ENCODE data around the gene RAPGEFL1.
"Not testable (repeated sequence)": the region's sequence is repeated elsewhere in the genome, so short reads cannot be mapped to it uniquely, and the experiment has no call there.

RAPGEFL1 gene

GRCh38 chr17:40177275-40177874, at the start of gene RAPGEFL1:
Gene RAPGEFL1 (plus strand): TSS chr17:40177470. CDS start chr17:40177862, 392 bp downstream.
- Mint-ChIP-seq H3K36me3 (peaks cover 19% of the 10 kb centered on the region), H3K9me3 (no peaks in the 10 kb centered on the region), H3K27me3 (peaks cover 8% of the 10 kb centered on the region), H3K4me1 (peaks cover 9% of the 10 kb centered on the region), H3K4me3 (peak within 1 kb of the TSS; percentile 35), H3K27ac (peak within 1 kb of the TSS; percentile 83)
- peak; percentile 89 for DNase-seq
- CTCF ChIA-PET: interaction anchor here (1.0 to 2.9 kb wide), 6 partner anchors 9 to 101 kb away, joined by 3 to 18 read pairs (median 5); no protein-coding TSS in a partner anchor

GRCh38 chr17:40129498-40129897, 47.8 kb upstream of the RAPGEFL1 start:
- no peaks in the 10 kb centered on the region for H3K9me3 Mint-ChIP-seq
- no peaks in the 10 kb centered on the region for H3K27me3 Mint-ChIP-seq
- H3K4me1 Mint-ChIP-seq: peaks cover 17% of the 10 kb centered on the region
- peaks cover 67% of the 10 kb centered on the region for H3K36me3 Mint-ChIP-seq
- CTCF ChIA-PET: interaction anchor here (1.0 kb wide), 1 partner anchor 39 kb away, joined by 3 read pairs; no protein-coding TSS in a partner anchor
- no peak overlapping the region for H3K27ac Mint-ChIP-seq
- H3K4me3 Mint-ChIP-seq: no peak overlapping the region
- DNase-seq: no peak

GRCh38 chr17:40130352-40131042, 46.8 kb upstream of the RAPGEFL1 start:
- no peak for DNase-seq
- Mint-ChIP-seq H3K9me3 (no peaks in the 10 kb centered on the region), H3K4me3 (no peak overlapping the region), H3K4me1 (peaks cover 9% of the 10 kb centered on the region), H3K27ac (no peak overlapping the region), H3K27me3 (no peaks in the 10 kb centered on the region), H3K36me3 (peaks cover 74% of the 10 kb centered on the region)
- CTCF ChIA-PET: interaction anchor here (1.0 to 1.4 kb wide), 2 partner anchors 17 to 38 kb away, joined by 3 to 4 read pairs; no protein-coding TSS in a partner anchor

- Mint-ChIP-seq H3K36me3 (peaks cover 77% of the 10 kb centered on the region), H3K4me3 (no peak overlapping the region), H3K27me3 (no peaks in the 10 kb centered on the region), H3K27ac (peak overlapping the region; percentile 39), H3K4me1 (peaks cover 12% of the 10 kb centered on the region), H3K9me3 (no peaks in the 10 kb centered on the region)
- CTCF ChIA-PET: interaction anchor here (1.3 to 3.3 kb wide), 4 partner anchors 10 to 121 kb away, joined by 3 to 11 read pairs (median 6); no protein-coding TSS in a partner anchor
- no peak for DNase-seq
Measured at GRCh38 chr17:40134184-40134583, 43.1 kb upstream of the RAPGEFL1 start.

- Mint-ChIP-seq H3K9me3 (no peaks in the 10 kb centered on the region), H3K27ac (no peak overlapping the region), H3K4me3 (no peak overlapping the region), H3K27me3 (no peaks in the 10 kb centered on the region), H3K36me3 (peaks cover 69% of the 10 kb centered on the region), H3K4me1 (peaks cover 20% of the 10 kb centered on the region)
- CTCF ChIA-PET: no interaction called here
- DNase-seq: no peak
Measured at GRCh38 chr17:40135817-40136216, 41.5 kb upstream of the RAPGEFL1 start.

- H3K27me3 Mint-ChIP-seq: no peaks in the 10 kb centered on the region
- H3K27ac Mint-ChIP-seq: peak overlapping the region; percentile 96
- peaks cover 45% of the 10 kb centered on the region for H3K36me3 Mint-ChIP-seq
- peaks cover 35% of the 10 kb centered on the region for H3K4me1 Mint-ChIP-seq
- CTCF ChIA-PET: interaction anchor here (0.5 to 3.6 kb wide), 8 partner anchors 16 to 229 kb away, joined by 3 to 16 read pairs (median 7); no protein-coding TSS in a partner anchor
- H3K9me3 Mint-ChIP-seq: no peaks in the 10 kb centered on the region
- no peak for DNase-seq
- H3K4me3 Mint-ChIP-seq: peak overlapping the region; percentile 94
Measured at GRCh38 chr17:40139566-40140058, 37.7 kb upstream of the RAPGEFL1 start.

- peaks cover 38% of the 10 kb centered on the region for H3K36me3 Mint-ChIP-seq
- CTCF ChIA-PET: interaction anchor here (0.6 to 1.5 kb wide), 3 partner anchors 30 to 1842 kb away, joined by 3 to 6 read pairs (median 4); no protein-coding TSS in a partner anchor
- not testable (repeated sequence) for H3K4me3 Mint-ChIP-seq, H3K9me3 Mint-ChIP-seq, DNase-seq, H3K27ac Mint-ChIP-seq, H3K27me3 Mint-ChIP-seq
- peaks cover 51% of the 10 kb centered on the region for H3K4me1 Mint-ChIP-seq
Measured at GRCh38 chr17:40143166-40143565, 34.1 kb upstream of the RAPGEFL1 start.

- H3K27me3 Mint-ChIP-seq: no peaks in the 10 kb centered on the region
- DNase-seq: no peak
- H3K9me3 Mint-ChIP-seq: no peaks in the 10 kb centered on the region
- CTCF ChIA-PET: no interaction called here
- no peak overlapping the region for H3K4me3 Mint-ChIP-seq
- H3K36me3 Mint-ChIP-seq: peaks cover 49% of the 10 kb centered on the region
- no peak overlapping the region for H3K27ac Mint-ChIP-seq
- peaks cover 46% of the 10 kb centered on the region for H3K4me1 Mint-ChIP-seq
Measured at GRCh38 chr17:40145476-40145875, 31.8 kb upstream of the RAPGEFL1 start.

- H3K4me1 Mint-ChIP-seq: peaks cover 34% of the 10 kb centered on the region
- no peaks in the 10 kb centered on the region for H3K27me3 Mint-ChIP-seq
- H3K9me3 Mint-ChIP-seq: no peaks in the 10 kb centered on the region
- CTCF ChIA-PET: interaction anchor here (1.2 to 1.8 kb wide), 2 partner anchors 20 to 36 kb away, joined by 7 to 8 read pairs; no protein-coding TSS in a partner anchor
- no peak overlapping the region for H3K4me3 Mint-ChIP-seq
- H3K27ac Mint-ChIP-seq: no peak overlapping the region
- no peak for DNase-seq
- H3K36me3 Mint-ChIP-seq: peaks cover 48% of the 10 kb centered on the region
Measured at GRCh38 chr17:40148527-40148926, 28.7 kb upstream of the RAPGEFL1 start.

GRCh38 chr17:40150276-40150675, 27.0 kb upstream of the RAPGEFL1 start:
- Mint-ChIP-seq H3K4me3 (no peak overlapping the region), H3K36me3 (peaks cover 53% of the 10 kb centered on the region), H3K27me3 (no peaks in the 10 kb centered on the region), H3K9me3 (no peaks in the 10 kb centered on the region), H3K4me1 (peaks cover 37% of the 10 kb centered on the region), H3K27ac (no peak overlapping the region)
- DNase-seq: no peak
- CTCF ChIA-PET: no interaction called here

- CTCF ChIA-PET: interaction anchor here (1.2 to 1.7 kb wide), 2 partner anchors 31 to 38 kb away, joined by 3 to 6 read pairs; no protein-coding TSS in a partner anchor
- no peak overlapping the region for H3K27ac Mint-ChIP-seq
- H3K36me3 Mint-ChIP-seq: peaks cover 55% of the 10 kb centered on the region
- peaks cover 31% of the 10 kb centered on the region for H3K4me1 Mint-ChIP-seq
- no peak for DNase-seq
- no peak overlapping the region for H3K4me3 Mint-ChIP-seq
- H3K9me3 Mint-ChIP-seq: no peaks in the 10 kb centered on the region
- no peaks in the 10 kb centered on the region for H3K27me3 Mint-ChIP-seq
Measured at GRCh38 chr17:40151414-40151963, 25.8 kb upstream of the RAPGEFL1 start.

GRCh38 chr17:40153603-40154236, 23.6 kb upstream of the RAPGEFL1 start:
- no peak for DNase-seq
- peak overlapping the region; percentile 5 for H3K27ac Mint-ChIP-seq
- H3K27me3 Mint-ChIP-seq: no peaks in the 10 kb centered on the region
- no peaks in the 10 kb centered on the region for H3K9me3 Mint-ChIP-seq
- peaks cover 43% of the 10 kb centered on the region for H3K36me3 Mint-ChIP-seq
- H3K4me3 Mint-ChIP-seq: no peak overlapping the region
- CTCF ChIA-PET: interaction anchor here (1.1 to 1.5 kb wide), 3 partner anchors 13 to 68 kb away, joined by 3 to 6 read pairs (median 3); partner anchors contain the start of gene CASC3
- H3K4me1 Mint-ChIP-seq: peaks cover 15% of the 10 kb centered on the region

- Mint-ChIP-seq H3K27ac (no peak overlapping the region), H3K4me1 (peaks cover 5% of the 10 kb centered on the region), H3K36me3 (peaks cover 34% of the 10 kb centered on the region), H3K4me3 (no peak overlapping the region), H3K9me3 (no peaks in the 10 kb centered on the region), H3K27me3 (no peaks in the 10 kb centered on the region)
- CTCF ChIA-PET: interaction anchor here (1.0 to 2.2 kb wide), 4 partner anchors 10 to 132 kb away, joined by 4 to 11 read pairs (median 6); no protein-coding TSS in a partner anchor
- DNase-seq: no peak
Measured at GRCh38 chr17:40157973-40158372, 19.3 kb upstream of the RAPGEFL1 start.

Measured in activated naive CD4-positive, alpha-beta T cell treated with anti-CD3 and anti-CD28 coated beads, Interleukin-2, amount 10 ng/mL, durations not matched to agents 7 days and 5 days (primary cell).